Cardiac septum (tissue), 1 donor: Measurements from ENCODE around the gene TMEM178B. TPM values are rescaled to one million over a fixed set of nuclear protein-coding genes. Genes with fewer than 3 reads are reported as not detected.
"Not testable (repeated sequence)": the region's sequence is repeated elsewhere in the genome, so short reads cannot be mapped to it uniquely, and the experiment has no call there.

Experiments used
- DNase-seq: peaks from one replicate; pipeline ENCODE4 v3.0.0-alpha.2; 2020; ENCODE audit warnings: low spot score
- intact Hi-C: fragments of 100-400 bp; cut with DNase I; formaldehyde crosslinking; loops from one replicate; pipeline ENCODE4 v1.14.0; 2022
- long read RNA-seq: library from polyadenylated mRNA; unstranded; transcript quantifications from one replicate; pipeline ENCODE4 v2.0.0, GENCODE V29; 2021
- total RNA-seq: library from RNA; stranded (reverse); fragmentation: NEBNext Ultra II Directional; extraction: Animal tissue kit (Norgen Biotek cat#: 25700); gene quantifications from one replicate; pipeline ENCODE4 v1.2.1, GENCODE V29; 2021
- donor health status: DM: no; HTN: no; CAD: no.

The TMEM178B gene
- 15.2 TPM for total RNA-seq
- long read RNA-seq, partial matches to known transcripts, result 2 of 19 reads
- long read RNA-seq, other reads (novel, unspliced or antisense), result 17 of 19 reads

DNA sequence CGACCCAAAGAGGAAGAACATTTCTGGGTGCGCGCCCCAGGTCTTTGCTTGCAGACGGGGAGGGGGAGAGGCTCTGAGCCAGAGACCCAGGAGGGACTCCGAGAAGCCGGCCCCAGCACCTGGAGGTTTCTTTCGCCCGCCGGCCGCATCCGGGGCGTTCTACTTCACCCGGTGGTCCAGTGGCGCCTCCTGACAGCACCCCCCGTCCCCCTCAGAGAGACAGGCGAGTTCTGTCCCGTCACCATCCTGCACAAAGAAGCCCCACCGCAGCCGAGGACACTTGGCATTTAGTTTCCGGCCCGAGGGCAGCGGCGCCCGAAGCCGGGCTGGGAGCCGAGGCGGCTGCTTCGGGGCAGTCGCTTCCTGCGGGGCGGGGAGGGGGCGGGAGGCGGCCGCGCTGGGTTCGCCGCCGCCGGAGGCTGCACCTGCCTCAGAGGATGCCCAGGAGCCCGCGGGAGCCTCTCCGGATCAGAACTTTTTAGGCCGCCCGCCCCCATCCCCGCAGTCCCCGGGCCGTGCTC lies at the start of gene TMEM178B:
Gene TMEM178B (plus strand): TSS at position 424 of the 521 bp plus-strand sequence.
- no peak for DNase-seq
- intact Hi-C loops, result loop anchor here (5.0 to 10.0 kb wide), 2 partner anchors 141 to 459 kb away; no protein-coding TSS in a partner anchor

DNA sequence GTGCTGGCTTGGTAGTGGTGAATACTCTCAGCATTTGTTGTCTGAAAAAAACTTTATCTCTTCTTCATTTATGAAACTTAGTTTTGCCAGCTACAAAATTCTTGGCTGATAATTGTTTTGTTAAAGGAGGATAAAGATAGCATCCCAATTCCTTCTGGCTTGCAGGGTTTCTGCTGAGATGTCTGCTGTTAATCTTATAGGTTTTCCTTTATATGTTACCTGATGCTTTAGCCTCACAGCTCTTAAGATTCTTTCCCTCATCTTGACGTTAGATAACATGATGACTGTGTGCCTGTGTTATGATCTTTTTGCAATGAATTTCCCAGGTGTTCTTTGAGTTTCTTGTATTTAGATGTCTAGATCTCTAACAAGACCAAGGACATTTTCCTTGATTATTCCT lies 49.2 kb upstream of the TMEM178B start:
- intact Hi-C loops, result no loop called here
- DNase-seq, result no peak

DNA sequence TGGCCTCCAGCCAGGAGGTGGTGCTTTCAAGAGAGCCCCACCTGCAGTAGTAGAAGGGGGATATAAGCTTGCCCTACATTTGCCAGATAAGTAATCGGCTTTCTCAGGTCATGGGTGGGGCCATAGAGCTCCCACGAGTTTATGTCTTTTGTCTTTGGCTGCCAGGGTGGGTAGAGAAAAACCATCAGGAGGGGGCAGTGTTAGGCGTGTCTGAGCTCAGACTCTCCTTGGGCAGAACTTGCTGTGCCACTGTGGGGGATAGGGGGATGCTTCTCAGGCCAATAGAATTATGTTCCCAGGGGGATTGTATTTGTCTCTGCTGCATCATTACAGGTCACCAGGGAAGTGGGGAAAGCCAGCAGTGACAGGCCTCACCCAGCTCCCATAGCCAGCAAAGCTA lies 46.8 kb upstream of the TMEM178B start:
- intact Hi-C loops, result no loop called here
- DNase-seq, result no peak

DNA sequence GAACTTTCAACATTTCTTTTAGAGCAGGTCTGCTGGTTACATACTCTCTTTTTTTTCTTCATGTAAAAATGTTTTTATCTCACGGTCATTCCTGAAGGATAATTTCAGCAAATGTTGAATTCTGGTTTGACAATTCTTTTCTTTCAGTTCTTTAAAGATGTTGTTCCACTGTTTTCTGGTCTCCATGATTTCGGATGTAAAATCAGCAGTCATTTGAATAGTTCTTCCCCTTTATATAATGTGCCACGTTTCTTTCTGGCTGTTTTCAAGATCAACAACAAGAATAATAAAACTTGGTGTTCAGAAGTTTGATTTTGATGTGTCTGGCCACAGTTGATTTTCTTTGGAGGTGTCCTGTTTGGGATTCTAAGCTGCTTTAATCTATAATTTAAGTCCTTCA lies 45.1 kb upstream of the TMEM178B start:
- intact Hi-C loops, result no loop called here
- DNase-seq, result no peak

DNA sequence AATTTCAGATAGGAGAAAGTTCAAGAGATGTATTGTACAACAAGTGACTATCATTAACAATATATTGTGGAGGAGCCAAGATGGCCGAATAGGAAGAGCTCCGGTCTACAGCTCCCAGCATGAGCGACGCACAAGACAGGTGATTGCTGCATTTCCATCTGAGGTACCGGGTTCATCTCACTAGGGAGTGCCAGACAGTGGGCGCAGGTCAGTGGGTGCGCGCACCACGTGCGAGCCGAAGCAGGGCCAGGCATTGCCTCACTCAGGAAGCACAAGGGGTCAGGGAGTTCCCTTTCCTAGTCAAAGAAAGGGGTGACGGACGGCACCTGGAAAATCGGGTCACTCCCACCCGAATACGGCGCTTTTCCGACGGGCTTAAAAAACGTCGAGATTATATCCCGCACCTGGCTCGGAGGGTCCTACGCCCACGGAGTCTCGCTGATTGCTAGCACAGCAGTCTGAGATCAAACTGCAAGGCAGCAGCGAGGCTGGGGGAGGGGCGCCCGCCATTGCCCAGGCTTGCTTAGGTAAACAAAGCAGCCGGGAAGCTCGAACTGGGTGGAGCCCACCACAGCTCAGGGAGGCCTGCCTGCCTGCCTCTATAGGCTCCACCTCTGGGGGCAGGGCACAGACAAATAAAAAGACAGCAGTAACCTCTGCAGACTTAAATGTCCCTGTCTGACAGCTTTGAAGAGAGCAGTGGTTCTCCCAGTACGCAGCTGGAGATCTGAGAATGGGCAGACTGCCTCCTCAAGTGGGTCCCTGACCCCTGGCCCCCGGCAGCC lies 41.1 kb upstream of the TMEM178B start:
- DNase-seq, intact Hi-C loops: not testable (repeated sequence)

DNA sequence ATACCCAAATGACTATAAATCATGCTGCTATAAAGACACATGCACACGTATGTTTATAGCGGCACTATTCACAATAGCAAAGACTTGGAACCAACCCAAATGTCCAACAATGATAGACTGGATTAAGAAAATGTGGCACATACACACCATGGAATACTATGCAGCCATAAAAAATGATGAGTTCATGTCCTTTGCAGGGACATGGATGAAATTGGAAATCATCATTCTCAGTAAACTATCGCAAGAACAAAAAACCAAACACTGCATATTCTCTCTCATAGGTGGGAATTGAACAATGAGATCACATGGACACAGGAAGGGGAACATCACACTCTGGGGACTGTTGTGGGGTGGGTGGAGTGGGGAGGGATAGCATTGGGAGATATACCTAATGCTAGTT lies 35.8 kb upstream of the TMEM178B start:
- DNase-seq, intact Hi-C loops: not testable (repeated sequence)

DNA sequence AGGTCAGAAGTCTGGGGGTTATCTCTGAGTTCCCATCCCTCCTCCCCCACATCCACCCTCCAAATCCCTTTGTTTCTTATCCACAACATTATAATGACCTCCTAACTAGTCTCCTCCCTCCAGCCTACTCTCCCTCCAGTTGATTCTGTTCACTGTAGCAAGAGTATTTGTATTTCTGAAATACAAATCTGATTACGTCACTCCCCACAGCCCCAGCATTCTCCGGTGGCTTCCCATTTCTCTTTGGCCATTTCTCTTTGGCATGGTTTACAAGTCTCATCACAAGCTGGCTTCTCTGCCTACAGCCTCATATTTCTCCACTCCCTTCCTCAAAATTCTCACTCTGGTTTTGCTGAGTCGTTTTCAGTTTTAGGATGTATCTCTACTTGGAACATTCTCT lies 34.5 kb upstream of the TMEM178B start:
- intact Hi-C loops, result no loop called here
- DNase-seq, result no peak

DNA sequence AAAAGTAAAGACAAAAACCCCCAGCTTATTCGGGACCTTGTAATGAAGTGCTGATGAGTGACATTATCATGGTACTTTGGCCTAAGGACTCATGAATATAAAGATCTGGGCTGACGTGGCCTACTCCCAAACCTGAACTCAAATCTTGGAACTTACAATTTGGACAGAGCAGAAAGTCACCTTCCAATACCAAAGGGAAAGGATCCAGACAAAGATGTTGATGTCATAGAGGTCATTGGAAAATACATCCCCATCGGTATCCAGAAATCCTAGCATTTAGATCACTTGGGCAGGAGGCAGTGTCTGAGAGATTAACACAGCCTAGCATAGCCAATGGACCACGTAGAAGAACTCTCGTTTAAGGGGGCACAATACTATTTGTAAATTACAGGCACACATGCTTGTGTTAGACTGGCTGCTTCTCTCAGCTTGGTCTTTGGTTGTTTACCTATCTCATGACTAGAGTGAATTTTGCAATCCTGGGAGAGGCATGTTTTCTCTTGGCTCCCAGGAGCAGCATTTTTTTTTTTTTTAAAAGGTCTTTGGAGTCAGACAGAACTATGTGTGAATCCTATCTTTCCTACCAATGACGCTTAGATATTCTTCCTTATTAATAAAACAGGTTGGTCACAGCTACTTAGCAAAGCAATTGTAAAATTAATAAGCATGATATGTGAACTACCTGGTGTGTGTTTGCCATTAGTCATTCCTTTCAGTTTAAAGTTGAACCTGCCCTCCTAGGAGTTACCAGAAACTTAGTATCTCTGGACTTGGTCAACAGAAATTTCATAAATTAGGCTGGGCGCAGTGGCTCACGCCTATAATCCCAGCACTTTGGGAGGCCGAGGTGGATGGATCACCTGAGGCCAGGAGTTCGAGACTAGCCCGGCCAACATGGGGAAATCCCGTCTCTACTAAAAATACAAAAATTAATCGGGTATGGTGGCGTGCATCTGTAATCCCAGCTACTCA lies 31.4 kb upstream of the TMEM178B start:
- intact Hi-C loops, result no loop called here
- DNase-seq, result no peak

DNA sequence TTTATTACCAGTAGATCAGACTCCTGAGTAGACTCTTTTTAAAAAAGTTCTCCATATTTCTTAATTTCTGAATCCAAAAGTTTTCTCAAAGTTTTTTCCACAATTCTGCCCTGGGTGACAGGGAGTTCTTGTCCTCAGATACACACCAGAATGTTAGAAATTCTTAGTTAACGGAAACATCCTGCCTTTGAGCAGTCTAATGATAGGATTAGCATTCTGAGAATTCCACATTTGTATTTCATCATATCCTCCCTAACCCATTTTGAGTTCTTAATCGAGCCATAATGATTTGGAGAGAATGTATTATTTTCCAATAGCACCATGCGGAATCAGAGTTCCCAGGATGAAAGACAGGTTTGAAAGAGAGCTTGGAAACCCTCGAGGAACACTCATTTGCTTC lies 30.2 kb upstream of the TMEM178B start:
- intact Hi-C loops, result no loop called here
- no peak for DNase-seq

DNA sequence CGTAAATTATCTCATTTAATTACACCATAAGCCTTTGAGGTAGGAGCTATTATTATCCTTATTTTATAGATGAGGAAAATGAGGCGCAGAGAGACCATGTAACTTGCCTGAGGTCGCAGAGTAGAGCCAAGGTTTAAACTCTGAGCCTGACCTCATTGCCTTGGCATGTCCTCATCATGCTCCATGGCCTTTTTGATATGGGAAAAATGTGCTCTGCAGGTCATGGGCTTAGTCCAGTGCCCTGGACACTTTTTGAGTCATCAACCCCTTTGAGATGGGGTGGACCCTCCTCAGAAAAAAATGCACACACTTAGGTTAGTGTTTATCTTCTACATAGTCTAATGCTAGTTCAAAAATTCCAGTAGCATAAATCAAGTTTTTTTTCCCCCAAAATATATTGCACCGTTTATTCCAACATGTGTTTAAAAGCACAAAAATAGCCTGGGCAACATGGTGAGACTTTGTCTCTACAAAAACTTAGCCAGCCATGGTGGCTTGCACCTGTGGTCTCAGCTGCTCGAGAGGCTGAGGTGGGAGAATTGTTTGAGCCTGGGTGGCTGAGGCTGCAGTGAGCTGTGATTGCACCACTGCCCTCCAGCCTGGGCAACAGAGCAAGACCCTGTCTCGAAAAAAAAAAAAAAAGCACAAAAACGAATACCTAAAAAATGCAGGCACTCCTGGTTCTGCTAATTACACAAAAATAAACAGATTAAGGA lies 28.6 kb upstream of the TMEM178B start:
- intact Hi-C loops, result no loop called here
- no peak for DNase-seq

DNA sequence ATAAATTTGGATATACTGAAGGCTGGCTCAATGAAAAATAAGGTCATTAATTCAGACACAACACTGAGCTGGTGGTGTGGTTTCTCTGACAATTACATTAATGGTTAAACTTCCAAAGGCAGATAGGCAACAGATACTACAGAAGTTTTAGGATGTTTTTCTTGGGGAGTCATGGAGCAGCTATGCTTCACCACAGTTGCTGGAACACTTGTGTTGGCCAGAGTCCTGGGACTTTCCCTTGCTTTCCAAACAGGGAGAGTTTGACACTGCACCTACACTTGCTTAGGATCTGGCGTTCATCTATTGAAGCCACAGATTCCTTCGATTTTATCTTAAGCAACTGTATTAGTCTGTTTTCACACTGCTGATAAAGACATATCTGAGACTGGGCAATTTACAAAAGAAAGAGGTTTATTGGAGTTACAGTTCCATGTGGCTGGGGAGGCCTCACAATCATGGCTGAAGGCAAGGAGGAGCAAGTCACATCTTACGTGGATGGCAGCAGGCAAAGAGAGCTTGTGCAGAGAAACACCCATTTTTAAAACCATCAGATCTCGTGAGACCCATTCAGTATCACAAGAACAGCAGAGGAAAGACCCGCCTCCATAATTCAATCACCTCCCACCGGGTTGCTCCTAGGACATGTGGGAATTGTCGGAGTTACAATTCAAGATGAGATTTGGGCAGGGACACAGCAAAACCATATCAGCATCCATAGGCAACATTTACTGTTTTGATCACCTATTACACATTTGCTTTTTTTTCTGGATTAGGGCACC lies 27.8 kb upstream of the TMEM178B start:
- no peak for DNase-seq
- intact Hi-C loops, result no loop called here

DNA sequence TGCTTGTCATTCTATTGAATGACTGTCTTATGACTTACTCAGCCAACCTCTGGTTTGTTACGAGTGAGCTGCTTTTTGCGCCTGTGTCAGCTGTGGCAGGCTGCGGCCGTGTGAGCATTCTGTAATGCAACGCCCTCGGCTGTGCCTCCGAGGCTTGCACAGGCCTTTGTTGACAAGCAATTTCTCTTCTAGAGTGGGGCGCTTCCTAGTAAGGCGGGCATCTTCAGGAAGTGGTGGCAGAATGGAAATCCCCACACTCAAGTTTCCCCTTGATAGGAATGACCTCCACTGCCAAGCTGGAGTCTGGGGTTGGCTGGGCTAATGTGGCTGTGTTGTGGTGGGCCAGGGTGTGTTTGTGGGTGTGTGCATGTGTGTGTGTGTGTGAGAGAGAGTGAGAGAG lies 20.2 kb upstream of the TMEM178B start:
- DNase-seq, result no peak
- intact Hi-C loops, result no loop called here

DNA sequence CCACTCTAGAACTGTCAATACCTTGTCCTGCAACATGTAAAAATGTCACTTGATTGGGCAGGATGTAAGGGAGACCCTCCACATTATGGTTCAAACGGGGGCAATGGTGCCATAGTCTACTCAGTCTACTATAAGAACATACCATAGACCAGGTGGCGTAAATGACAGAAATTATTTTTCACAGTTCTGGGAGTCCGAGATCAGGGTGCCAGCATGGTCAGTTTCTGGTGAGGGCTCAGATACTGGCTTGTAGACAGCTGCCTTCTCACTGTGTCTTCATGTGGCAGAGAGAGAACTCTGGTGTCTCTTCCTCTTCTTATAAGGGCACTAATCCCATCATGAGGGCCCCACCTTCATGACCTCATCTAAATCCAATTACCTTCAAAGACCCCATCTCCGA lies 18.7 kb upstream of the TMEM178B start:
- intact Hi-C loops, result no loop called here
- no peak for DNase-seq

DNA sequence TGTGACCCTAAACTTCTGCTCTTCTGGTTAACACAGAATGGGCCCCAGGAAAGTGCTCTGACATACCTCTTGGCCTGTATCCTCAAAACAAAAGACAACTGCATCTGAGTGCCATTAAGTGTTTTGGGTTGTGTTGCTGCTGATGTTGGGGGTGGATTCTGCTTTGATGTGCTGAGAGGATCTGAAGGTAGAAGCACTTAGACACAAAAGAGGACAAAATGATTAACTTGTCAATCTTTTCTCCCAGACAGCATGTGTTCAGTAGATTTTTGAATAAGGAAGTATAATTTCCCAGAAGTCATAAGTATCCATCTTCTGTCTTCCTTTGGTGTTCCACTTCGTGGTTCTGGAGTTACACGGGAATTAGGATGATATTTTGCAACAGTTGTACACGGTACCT lies 16.1 kb upstream of the TMEM178B start:
- no peak for DNase-seq
- intact Hi-C loops, result no loop called here

DNA sequence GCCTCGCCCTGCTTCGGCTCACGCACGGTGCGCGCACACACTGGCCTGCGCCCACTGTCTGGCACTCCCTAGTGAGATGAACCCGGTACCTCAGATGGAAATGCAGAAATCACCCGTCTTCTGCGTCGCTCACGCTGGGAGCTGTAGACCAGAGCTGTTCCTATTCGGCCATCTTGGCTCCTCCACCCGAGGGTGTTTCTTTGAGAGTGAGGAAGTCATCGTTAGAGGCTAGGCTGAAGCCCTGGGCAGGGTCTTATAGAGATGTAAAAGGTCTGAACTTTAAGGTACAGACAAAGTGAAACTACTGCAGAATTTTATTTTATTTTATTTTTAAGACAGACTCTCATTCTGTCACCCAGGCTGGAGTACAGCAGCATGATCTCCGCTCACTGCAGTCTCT lies 6.0 kb upstream of the TMEM178B start:
- intact Hi-C loops, DNase-seq: not testable (repeated sequence)

DNA sequence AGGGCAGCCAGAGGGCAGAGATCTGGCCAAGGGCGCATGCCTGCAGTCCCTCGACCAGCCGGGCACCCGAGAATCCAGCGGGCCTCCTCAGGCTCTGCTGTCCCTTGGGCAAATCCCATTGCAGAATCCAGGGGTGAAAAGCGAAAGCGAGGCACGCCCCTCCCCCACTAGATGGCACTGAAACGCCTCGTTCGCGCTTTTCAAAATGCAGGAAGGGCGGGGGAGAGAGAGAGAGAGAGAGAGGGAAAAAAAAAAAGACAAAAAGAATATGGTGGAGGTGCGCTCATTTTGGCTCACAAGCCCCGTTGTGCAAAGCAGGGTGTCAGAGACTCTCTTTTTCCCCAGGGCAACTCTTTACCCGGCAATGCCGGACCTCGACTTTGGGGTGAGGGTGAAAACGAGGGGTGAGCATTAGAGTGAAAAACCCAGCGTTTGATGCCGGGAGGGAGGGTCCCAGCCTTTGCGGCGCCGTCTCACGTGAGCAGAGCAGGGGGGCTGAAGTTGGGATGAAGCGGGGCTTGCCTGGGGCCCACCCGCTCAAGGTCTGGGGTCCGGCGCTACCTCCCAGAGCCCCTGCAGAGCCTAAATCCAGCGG lies 2.5 kb upstream of the TMEM178B start:
- no peak for DNase-seq

DNA sequence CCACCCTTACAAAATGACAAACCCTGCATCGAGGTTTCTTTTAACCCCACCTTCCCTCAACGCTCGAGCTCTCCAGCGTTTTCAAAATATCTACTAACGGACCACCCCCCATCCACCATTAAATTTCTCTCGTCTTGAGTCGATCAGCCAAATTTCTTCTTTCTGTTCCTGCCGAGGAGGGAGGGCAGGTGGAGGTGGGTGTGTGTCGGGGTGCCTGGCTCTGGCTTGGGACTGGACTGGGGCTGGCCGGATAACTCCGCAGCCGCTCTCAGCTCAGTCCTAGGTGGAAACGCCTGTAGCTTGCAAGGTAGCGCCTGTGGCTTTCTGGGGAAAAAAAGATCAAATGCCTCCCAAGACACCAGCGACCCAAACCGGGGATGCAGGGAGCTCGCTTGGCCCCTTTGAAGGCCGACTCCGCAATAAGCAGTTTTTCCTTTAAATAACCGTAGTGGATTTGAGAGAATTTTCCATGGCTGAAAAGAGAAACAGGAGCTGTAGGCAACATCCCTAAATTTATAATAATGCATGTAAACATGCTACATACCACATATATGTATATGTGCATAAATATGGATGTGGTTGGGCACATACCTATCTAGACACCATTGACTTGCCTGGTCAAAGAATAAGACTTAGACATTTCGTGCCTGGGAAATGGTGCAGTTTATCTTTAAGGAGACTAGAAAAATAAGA lies 1.9 kb upstream of the TMEM178B start:
- intact Hi-C loops, result loop anchor here (5.0 to 10.0 kb wide), 2 partner anchors 143 to 460 kb away; no protein-coding TSS in a partner anchor
- no peak for DNase-seq

More for the DNA sequence above, 2.5 kb upstream of the TMEM178B start:
- intact Hi-C loops, result loop anchor here (5.0 to 10.0 kb wide), 2 partner anchors 143 to 461 kb away; no protein-coding TSS in a partner anchor
